OCI-LY1 (cell line): ENCODE results near the gene HSPA12A.

Experiments
- CTCF ChIP-seq: fragments of 200-600 bp; sonication (generic), shearing (Covaris generic); IDR thresholded peaks from 2 replicates; pipeline ENCODE4 v1.5.1; 2017; ENCODE audit warnings: mild to moderate bottlenecking, antibody characterized with exemption, low read length, moderate library complexity, mixed read lengths
- EZH2 ChIP-seq: fragments of 200-600 bp; sonication (generic), shearing (Covaris generic); IDR thresholded peaks from 2 replicates; pipeline ENCODE4 v1.8.0; 2017; ENCODE audit warnings: borderline replicate concordance, mixed run types, mild to moderate bottlenecking, antibody characterized with exemption, low read length, moderate library complexity, mixed read lengths

DNA sequence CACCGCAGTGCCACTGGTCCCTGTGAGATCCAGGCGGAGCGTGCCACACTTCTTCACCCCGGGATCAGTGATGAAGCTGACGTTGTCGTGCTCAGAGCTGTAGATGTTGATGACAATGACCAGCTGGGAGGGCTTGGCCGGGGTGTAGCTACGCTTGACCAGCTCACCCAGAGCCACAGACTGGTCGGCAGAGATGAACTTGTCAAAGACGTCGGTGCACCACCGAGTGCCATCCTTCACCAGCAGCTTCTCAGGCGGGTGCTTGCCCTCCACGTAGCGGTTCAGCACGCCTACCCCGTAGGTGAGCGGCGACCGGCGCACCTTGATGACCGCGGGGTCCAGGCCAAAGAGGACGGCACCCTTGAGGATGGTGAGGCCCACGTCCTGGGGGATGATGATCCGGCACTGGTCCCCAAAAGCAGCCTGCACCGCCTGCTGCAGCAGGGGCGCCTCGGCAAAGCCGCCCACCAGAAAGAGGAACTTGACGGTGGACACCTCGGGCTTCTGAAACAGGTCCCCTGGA is 67.4 kb downstream of the HSPA12A start:
- TF ChIP-seq CTCF (no peak), EZH2 (no peak)
